ENCODE results near the gene ACE.

DNA sequence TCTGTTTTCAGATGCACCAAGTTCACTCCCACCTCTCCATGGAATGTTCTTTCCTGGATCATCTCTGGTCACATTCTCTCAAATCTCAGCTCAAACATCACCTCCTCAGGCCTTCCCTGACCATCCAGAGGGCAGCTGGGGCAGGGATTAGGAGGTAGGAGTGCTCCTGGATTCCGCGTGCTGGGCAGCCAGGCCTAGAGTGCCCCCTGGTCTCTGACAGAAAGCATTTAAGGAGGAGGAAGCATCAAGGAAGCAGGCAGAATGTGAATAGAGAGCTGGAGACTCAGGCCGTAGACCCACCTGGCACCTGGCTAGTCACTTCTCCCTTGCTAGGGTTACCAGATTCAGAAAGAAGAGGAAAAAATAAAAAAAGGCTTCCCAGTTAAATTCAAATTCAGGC, 28.2 kb upstream of the ACE start:
- TF ChIP-seq, protein P1, sequence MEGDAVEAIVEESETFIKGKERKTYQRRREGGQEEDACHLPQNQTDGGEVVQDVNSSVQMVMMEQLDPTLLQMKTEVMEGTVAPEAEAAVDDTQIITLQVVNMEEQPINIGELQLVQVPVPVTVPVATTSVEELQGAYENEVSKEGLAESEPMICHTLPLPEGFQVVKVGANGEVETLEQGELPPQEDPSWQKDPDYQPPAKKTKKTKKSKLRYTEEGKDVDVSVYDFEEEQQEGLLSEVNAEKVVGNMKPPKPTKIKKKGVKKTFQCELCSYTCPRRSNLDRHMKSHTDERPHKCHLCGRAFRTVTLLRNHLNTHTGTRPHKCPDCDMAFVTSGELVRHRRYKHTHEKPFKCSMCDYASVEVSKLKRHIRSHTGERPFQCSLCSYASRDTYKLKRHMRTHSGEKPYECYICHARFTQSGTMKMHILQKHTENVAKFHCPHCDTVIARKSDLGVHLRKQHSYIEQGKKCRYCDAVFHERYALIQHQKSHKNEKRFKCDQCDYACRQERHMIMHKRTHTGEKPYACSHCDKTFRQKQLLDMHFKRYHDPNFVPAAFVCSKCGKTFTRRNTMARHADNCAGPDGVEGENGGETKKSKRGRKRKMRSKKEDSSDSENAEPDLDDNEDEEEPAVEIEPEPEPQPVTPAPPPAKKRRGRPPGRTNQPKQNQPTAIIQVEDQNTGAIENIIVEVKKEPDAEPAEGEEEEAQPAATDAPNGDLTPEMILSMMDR (IDR thresholded peaks at IDR 0.05), result no peak
- TF ChIP-seq, protein P2, sequence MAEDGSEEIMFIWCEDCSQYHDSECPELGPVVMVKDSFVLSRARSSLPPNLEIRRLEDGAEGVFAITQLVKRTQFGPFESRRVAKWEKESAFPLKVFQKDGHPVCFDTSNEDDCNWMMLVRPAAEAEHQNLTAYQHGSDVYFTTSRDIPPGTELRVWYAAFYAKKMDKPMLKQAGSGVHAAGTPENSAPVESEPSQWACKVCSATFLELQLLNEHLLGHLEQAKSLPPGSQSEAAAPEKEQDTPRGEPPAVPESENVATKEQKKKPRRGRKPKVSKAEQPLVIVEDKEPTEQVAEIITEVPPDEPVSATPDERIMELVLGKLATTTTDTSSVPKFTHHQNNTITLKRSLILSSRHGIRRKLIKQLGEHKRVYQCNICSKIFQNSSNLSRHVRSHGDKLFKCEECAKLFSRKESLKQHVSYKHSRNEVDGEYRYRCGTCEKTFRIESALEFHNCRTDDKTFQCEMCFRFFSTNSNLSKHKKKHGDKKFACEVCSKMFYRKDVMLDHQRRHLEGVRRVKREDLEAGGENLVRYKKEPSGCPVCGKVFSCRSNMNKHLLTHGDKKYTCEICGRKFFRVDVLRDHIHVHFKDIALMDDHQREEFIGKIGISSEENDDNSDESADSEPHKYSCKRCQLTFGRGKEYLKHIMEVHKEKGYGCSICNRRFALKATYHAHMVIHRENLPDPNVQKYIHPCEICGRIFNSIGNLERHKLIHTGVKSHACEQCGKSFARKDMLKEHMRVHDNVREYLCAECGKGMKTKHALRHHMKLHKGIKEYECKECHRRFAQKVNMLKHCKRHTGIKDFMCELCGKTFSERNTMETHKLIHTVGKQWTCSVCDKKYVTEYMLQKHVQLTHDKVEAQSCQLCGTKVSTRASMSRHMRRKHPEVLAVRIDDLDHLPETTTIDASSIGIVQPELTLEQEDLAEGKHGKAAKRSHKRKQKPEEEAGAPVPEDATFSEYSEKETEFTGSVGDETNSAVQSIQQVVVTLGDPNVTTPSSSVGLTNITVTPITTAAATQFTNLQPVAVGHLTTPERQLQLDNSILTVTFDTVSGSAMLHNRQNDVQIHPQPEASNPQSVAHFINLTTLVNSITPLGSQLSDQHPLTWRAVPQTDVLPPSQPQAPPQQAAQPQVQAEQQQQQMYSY (CRISPR knock-in tag; IDR thresholded peaks at IDR 0.05), result no peak
